Gastroesophageal sphincter (tissue), 4 donors: ENCODE results near the gene DRC7. TPM values are rescaled to one million over a fixed set of nuclear protein-coding genes. Genes with fewer than 3 reads are reported as not detected.
"Not testable (repeated sequence)": the region's sequence is repeated elsewhere in the genome, so short reads cannot be mapped to it uniquely, and the experiment has no call there.

ENCODE experiments used
- ATAC-seq: fragments of 150-250 bp; one replicate; pipeline ENCODE4 v1.9.1; 2016; ENCODE audit warnings: mild to moderate bottlenecking, moderate library complexity
- H3K27ac ChIP-seq, 4 donors: fragments of 200-600 bp; sonication (generic) in 3 of 4; 1 replicate in 3 of 4; 2 replicates in 1 of 4; pipeline ENCODE4 v1.5.1; 2016 to 2019
- H3K27me3 ChIP-seq: fragments of 200-600 bp; sonication (generic); one replicate; pipeline ENCODE4 v1.5.1; 2019
- H3K36me3 ChIP-seq, 2 donors: fragments of 200-600 bp; sonication (generic); one replicate each; pipeline ENCODE4 v1.5.1; 2019; ENCODE audit warnings: control low read depth in 1 of 2
- H3K4me1 ChIP-seq, 3 donors: fragments of 200-600 bp; sonication (generic); 1 replicate in 2 of 3; 2 replicates in 1 of 3; pipeline ENCODE4 v1.5.1; 2016 to 2019; ENCODE audit warnings: control low read depth in 2 of 3
- H3K4me3 ChIP-seq, 2 donors: fragments of 200-600 bp; sonication (generic); one replicate each; pipeline ENCODE4 v1.5.1; 2019; ENCODE audit warnings: mild to moderate bottlenecking in 1 of 2, moderate library complexity in 1 of 2
- H3K9me3 ChIP-seq, 3 donors: fragments of 200-600 bp; sonication (generic); one replicate each; pipeline ENCODE4 v1.5.1; 2017 to 2019; ENCODE audit warnings: control low read depth in 2 of 3
- CTCF ChIP-seq, 4 experiments: fragments of 200-600 bp in 2 of 4; fragments of 450-650 bp in 2 of 4; sonication (generic) in 1 of 4; IDR thresholded peaks; one replicate each; pipeline ENCODE4 v1.5.1; 2017 to 2019; ENCODE audit warnings: antibody characterized with exemption in 4 of 4, mild to moderate bottlenecking in 2 of 4, moderate library complexity in 2 of 4
- EP300 ChIP-seq: sonication (generic); formaldehyde crosslinking; IDR thresholded peaks from one replicate; pipeline ENCODE4 v1.6.1; 2017; ENCODE audit warnings: antibody characterized with exemption, mild to moderate bottlenecking
- POLR2A ChIP-seq, 2 donors: fragments of 450-650 bp; IDR thresholded peaks; one replicate each; pipeline ENCODE4 v1.6.1; 2017; ENCODE audit warnings: antibody characterized with exemption in 2 of 2, mild to moderate bottlenecking in 2 of 2, moderate library complexity in 1 of 2
- POLR2AphosphoS5 ChIP-seq: sonication (generic); formaldehyde crosslinking; IDR thresholded peaks from one replicate; pipeline ENCODE4 v1.6.1; 2017; ENCODE audit warnings: antibody characterized with exemption
- WGBS, 2 donors: methylation state at CpG; one replicate each; pipeline ENCODE4 v1.1.5; 2018; ENCODE audit warnings: low coverage in 1 of 2; 5-methylcytosine and 5-hydroxymethylcytosine counted together
- total RNA-seq, 4 donors: library from RNA; depleted of rRNA; stranded (reverse); fragments of >200 nt; gene quantifications; one replicate each; pipeline ENCODE4 v1.1.0, GENCODE V29; 2016

DRC7 gene
- total RNA-seq, 4 donors from 2014 or later = 0.15 TPM; not detected in 3

- H3K4me3 ChIP-seq = no peak overlapping the region
- H3K27ac ChIP-seq = no peak overlapping the region
- WGBS, 2 donors = 80 to 100% methylated on average over 1 to 4 of the region's 30 CpGs
- no peaks in the 10 kb centered on the region for H3K4me1 ChIP-seq
- H3K9me3 ChIP-seq = no peaks in the 10 kb centered on the region
- TF ChIP-seq CTCF (IDR thresholded peaks at IDR 0.05) (no peak), POLR2AphosphoS5 (no peak), EP300 (no peak)
- peaks cover 14% of the 10 kb centered on the region for H3K27me3 ChIP-seq
- ATAC-seq = no peak
- H3K36me3 ChIP-seq = no peaks in the 10 kb centered on the region
Measured at GRCh38 chr16:57725976-57726375, 31.4 kb downstream of the DRC7 start.

GRCh38 chr16:57726433-57726947 is 31.9 kb downstream of the DRC7 start:
- no peak for ATAC-seq
- no peaks in the 10 kb centered on the region for H3K36me3 ChIP-seq
- no peak for TF ChIP-seq POLR2AphosphoS5
- TF ChIP-seq POLR2A (IDR thresholded peaks at IDR 0.05) = no peak
- no peak for TF ChIP-seq EP300
- no peak for TF ChIP-seq CTCF (IDR thresholded peaks at IDR 0.05)
- no peaks in the 10 kb centered on the region for H3K9me3 ChIP-seq
- H3K27ac ChIP-seq = no peak overlapping the region
- WGBS, 2 donors = 73 to 82% methylated on average over 5 to 6 of the region's 7 CpGs
- H3K27me3 ChIP-seq = peaks cover 14% of the 10 kb centered on the region
- H3K4me3 ChIP-seq = no peak overlapping the region
- no peaks in the 10 kb centered on the region for H3K4me1 ChIP-seq

- Histone ChIP-seq H3K4me1 (no peaks in the 10 kb centered on the region), H3K9me3 (no peaks in the 10 kb centered on the region), H3K4me3 (no peak overlapping the region), H3K27me3 (peaks cover 6% of the 10 kb centered on the region), H3K27ac (no peak overlapping the region), H3K36me3 (no peaks in the 10 kb centered on the region)
- TF ChIP-seq CTCF (IDR thresholded peaks at IDR 0.05) (no peak), EP300 (no peak), POLR2AphosphoS5 (no peak), POLR2A (IDR thresholded peaks at IDR 0.05) (no peak)
- 38% methylated on average over 1 of the region's 4 CpGs; no CpG with 5 or more reads in 1 of the 2 donors for WGBS, 2 donors
- no peak for ATAC-seq
Measured at GRCh38 chr16:57727610-57728009, 33.0 kb downstream of the DRC7 start.

- Histone ChIP-seq H3K4me1 (no peaks in the 10 kb centered on the region), H3K27ac (no peak overlapping the region), H3K27me3 (peaks cover 5% of the 10 kb centered on the region), H3K9me3 (no peaks in the 10 kb centered on the region), H3K36me3 (no peaks in the 10 kb centered on the region), H3K4me3 (no peak overlapping the region)
- TF ChIP-seq POLR2A (IDR thresholded peaks at IDR 0.05) (no peak), POLR2AphosphoS5 (no peak), EP300 (no peak)
- no peak for ATAC-seq
- WGBS, 2 donors = 100% methylated on average over 3 of the region's 14 CpGs; no CpG with 5 or more reads in 1 of the 2 donors
Measured at GRCh38 chr16:57728336-57729181, 34.0 kb downstream of the DRC7 start.

GRCh38 chr16:57729182-57729484 is 34.5 kb downstream of the DRC7 start:
- TF ChIP-seq POLR2AphosphoS5 = no peak
- TF ChIP-seq EP300 = no peak
- TF ChIP-seq POLR2A (IDR thresholded peaks at IDR 0.05) = no peak
- no peak for TF ChIP-seq CTCF (IDR thresholded peaks at IDR 0.05)
- no peak overlapping the region for H3K27ac ChIP-seq
- 83 to 88% methylated on average over 1 of the region's 1 CpG for WGBS, 2 donors
- no peaks in the 10 kb centered on the region for H3K9me3 ChIP-seq
- no peak for ATAC-seq
- no peaks in the 10 kb centered on the region for H3K36me3 ChIP-seq
- no peak overlapping the region for H3K4me3 ChIP-seq
- peaks cover 0 to under 1% (median 0%) of the 10 kb centered on the region in 3 donors for H3K4me1 ChIP-seq
- peaks cover 5% of the 10 kb centered on the region for H3K27me3 ChIP-seq

- not testable (repeated sequence) for H3K36me3 ChIP-seq, H3K4me1 ChIP-seq, ATAC-seq, H3K27me3 ChIP-seq, H3K9me3 ChIP-seq, H3K4me3 ChIP-seq, H3K27ac ChIP-seq
- WGBS, 2 donors = 90 to 100% methylated on average over 1 to 6 of the region's 6 CpGs
Measured at GRCh38 chr16:57729852-57730251, 35.2 kb downstream of the DRC7 start.
